Measurements from ENCODE around the gene METTL15.

DNA sequence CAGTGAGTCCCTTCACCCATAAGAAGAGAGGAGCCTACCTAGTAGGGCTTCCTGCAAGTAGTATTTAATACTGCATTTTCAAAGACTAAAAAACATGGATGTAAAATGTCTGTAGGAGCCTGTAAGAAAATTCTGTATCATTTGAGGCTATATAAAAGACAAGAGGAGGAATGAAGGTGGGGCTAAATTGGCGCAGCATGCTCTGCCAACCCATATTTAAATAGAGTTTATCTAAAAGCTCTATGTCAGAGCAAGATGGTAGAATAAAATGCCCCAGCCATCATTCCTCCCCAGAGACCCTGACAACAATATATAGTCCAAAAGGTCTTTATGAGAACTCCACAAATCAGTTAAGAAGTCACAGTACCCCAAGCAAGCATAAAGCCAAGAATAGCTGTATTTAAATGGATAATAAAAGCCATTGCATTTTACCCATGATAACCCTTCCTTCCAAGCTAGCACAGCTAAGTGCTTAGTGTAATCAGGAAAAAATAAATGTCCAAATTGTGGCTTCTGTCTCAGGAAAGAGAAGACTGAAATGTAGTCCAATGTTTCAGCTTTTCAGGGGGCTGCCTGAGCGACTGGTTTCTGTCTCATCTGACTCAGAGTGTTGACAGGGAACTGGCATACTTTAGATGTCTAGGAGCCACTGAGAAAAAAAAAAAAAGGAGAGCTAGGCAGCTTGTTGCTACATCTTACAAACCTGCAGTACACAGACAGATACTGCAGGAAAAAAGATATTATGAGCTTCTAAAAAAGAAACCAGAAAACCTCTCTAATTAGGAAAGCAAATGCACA lies 258.6 kb downstream of the METTL15 start:
- TF ChIP-seq CTCF (IDR thresholded peaks at IDR 0.05) (no peak), POLR2A (IDR thresholded peaks at IDR 0.05) (no peak), EP300 (IDR thresholded peaks at IDR 0.05) (no peak)

All from ovary (tissue), 3 donors.